GM12892 (cell line): ENCODE results near the gene SEC22C. TPM values are rescaled to one million over a fixed set of nuclear protein-coding genes. Genes with fewer than 3 reads are reported as not detected.

Source experiments
- DNase-seq: peaks from one replicate; pipeline ENCODE4 v3.0.0; 2011; ENCODE audit not compliant: insufficient read length
- FAIRE-seq: peaks from 2 replicates; lab custom pipeline; 2011; peaks lifted over from hg19 to GRCh38; lab: Jason Lieb, UNC
- POLR2A ChIP-seq: IDR thresholded peaks from 2 replicates; pipeline ENCODE4 v1.6.1; 2011; ENCODE audit warnings: low read depth, low read length, control low read depth
- POLR2AphosphoS5 ChIP-seq: IDR thresholded peaks from 2 replicates; pipeline ENCODE4 v1.6.1; 2011; ENCODE audit warnings: low read depth, low read length, control low read depth
- TAF1 ChIP-seq: IDR thresholded peaks from 2 replicates; pipeline ENCODE4 v1.6.1; 2011; ENCODE audit warnings: low read depth, mild to moderate bottlenecking, control low read depth, low read length, borderline replicate concordance
- polyA plus RNA-seq: library from polyadenylated mRNA; unstranded; fragments of >200 nt; gene quantifications from one replicate; pipeline ENCODE4 v1.2.1, GENCODE V29; 2012; ENCODE audit warnings: missing spikeins, inconsistent platforms; ENCODE audit not compliant: missing spikeins

Gene SEC22C, protein sequence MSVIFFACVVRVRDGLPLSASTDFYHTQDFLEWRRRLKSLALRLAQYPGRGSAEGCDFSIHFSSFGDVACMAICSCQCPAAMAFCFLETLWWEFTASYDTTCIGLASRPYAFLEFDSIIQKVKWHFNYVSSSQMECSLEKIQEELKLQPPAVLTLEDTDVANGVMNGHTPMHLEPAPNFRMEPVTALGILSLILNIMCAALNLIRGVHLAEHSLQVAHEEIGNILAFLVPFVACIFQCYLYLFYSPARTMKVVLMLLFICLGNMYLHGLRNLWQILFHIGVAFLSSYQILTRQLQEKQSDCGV
- polyA plus RNA-seq, result 24.6 TPM

DNA sequence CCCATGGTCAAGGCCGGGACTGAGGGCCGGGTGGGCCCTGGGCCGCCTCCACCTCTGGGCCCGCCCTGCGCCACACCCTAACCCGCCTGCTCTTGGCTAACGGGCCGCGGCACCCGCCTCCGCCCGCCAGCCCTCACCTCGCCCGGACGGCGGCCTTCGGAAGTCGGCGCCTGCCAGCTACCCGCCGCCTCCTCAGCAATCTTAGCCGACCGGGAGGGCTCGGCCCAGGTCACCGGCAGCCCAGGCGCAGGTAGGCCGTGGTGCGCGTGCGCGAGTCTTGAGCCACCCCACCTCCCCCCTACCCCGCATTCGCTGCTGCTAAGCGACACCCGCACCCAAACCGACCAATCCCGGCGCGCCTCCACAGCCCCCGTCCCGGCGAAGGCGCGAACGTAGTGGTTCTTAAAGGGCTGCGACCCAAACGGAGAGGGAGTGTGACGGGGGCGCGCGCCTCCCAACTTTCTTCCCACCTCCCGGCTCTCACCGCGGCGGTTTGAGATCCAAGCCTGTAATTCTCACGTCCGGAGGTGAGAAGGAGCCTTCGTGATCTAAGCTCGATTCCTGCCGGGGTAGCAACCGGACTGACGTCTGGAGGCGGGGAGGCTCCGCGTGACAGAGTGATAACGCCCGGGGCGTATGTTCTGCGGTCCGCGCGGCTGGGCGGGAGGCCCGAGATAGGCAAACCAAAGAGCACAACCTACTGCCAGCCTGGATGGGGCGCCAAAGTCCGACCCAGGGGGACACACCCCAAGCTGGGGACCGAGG lies at the start of gene SEC22C:
SEC22C (minus strand) TSS at position 259 of the 765 bp plus-strand sequence. CDS start 12,921 bp downstream, outside the sequence.
- FAIRE-seq, result peak; percentile 98
- peak; percentile 79 for TF ChIP-seq POLR2A
- TF ChIP-seq TAF1, result 0 out of 2 replicates have a peak, but pooled peaks have one; percentile 29
- peak; percentile 77 for TF ChIP-seq POLR2AphosphoS5
- peak; percentile 99 for DNase-seq

DNA sequence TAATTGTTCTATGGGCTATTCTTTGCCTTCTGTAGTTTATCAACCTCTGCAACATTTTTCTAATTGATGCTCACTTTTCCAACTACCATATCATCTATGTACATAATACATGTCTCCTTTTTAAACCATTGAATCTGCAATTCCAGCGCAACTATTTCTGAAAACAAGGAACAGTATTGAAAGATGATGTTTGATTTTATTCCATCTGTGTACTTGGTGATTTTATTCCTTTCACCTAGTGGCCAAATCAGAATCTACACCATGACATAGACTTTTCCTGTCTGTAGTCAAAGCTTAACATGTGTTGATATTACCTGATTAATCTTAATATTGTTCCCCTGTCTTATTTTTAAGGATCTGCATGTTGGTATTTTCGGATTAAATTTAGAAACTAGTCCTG lies 31.7 kb upstream of the SEC22C start:
- DNase-seq (no peak), FAIRE-seq (no peak)
- TF ChIP-seq POLR2A (no peak), POLR2AphosphoS5 (no peak), TAF1 (no peak)

DNA sequence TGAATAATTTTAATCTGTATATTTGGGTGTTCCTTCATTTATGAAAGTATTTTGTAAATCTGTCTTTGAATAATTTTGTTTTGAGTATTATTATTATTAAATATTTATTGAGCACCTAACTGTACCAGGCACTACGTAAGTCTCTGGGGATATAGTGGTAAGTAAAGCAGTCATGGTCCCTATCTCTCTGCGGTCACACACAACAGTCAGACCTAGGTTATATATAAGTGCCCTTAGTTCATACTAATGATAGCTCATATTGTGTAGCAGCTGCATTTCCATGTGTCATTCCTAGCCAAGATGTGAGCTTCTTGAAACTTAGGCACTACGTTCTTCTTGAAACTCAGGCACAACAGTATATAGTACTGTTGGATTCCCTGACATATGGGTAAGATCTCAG lies 31.2 kb upstream of the SEC22C start:
- FAIRE-seq (peak; percentile 21), DNase-seq (no peak)
- TF ChIP-seq TAF1 (no peak), POLR2A (no peak), POLR2AphosphoS5 (no peak)

DNA sequence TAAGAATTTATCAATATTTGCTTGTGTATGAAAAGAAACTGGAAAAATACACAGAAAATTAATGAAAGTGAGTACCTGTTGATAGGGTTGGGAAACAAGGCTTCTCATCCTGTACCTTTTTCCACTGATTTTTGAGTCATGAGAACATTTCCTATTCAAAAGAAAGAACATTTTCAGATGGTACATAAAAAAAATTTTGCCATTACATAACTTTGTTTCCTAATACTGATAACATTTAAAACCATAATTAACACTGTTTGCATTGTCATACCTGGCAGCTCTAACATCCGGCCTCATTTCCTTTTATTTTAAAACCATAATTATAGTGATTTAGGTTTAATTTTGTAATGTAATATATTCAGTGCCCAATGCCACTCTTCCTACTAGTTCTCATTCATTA lies 30.4 kb upstream of the SEC22C start:
- TF ChIP-seq TAF1 (no peak), POLR2AphosphoS5 (no peak), POLR2A (no peak)
- FAIRE-seq, result no peak
- DNase-seq, result no peak

DNA sequence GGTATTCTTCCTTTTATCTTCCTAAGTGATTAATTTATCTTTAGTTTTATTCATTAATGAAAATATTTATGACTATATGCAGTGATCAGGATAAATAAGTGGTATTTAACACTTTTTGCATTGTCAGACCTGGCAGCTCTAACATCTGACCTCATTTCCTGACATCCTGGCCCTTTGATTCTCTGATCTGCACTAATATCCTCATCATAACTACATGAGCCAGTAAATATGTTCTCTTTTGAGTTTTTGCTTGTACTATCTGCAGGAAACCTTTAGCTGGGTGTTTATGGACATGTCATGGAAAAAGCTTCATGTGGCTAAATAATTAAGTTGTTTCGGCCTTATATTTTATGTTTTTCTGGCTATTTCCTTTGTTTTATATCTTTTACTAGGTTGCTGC lies 29.2 kb upstream of the SEC22C start:
- DNase-seq (no peak), FAIRE-seq (no peak)
- TF ChIP-seq TAF1, result no peak
- no peak for TF ChIP-seq POLR2AphosphoS5
- no peak for TF ChIP-seq POLR2A

DNA sequence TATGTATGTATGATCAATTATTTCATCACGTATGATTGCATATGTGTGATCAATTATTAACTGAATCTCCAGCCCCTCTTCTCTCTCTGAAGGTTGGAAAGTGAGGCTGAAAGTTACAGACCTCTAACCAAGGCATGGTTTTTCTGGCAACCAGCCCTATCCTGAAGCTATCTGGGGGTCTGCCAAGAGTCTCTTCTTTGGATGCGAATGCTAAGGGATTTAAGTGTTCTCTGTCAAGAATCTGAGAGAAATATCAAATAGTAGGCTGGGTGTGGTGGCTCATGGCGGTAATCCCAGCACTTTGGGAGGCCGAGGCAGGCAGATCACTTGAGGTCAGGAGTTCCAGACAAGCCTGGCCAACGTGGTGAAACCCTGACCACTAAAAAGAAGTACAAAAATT lies 26.8 kb upstream of the SEC22C start:
- FAIRE-seq (no peak), DNase-seq (no peak)
- TF ChIP-seq POLR2AphosphoS5 (no peak), POLR2A (no peak), TAF1 (no peak)

DNA sequence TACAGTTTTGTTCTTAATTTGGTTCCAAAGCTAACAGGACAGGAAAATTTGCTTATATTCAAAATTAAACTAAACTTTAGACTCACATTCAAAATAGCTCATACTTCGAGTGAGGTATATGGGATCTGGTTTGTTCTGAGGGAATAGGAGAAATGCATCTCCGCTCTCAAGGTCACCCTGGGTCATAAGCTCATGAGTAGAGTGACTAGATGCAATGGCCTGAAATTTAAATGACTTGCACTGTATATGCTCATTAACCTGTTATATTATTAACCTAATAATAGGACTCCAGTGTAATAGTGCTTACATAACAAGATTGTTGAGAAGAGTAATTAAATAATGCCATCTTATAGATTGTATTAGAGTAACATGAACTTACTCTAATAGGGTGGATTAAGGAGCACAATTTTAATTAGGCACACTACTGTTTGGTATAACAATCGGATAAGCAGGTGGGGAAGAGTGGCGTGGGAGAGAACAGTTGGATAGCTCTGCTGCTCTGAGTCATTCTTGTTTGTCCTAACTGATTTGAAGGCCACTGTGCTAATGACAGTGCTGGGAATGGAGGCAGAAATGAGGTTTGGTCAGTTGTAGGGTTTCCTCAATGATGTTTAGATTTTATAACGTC lies 23.9 kb upstream of the SEC22C start:
- no peak for TF ChIP-seq POLR2AphosphoS5
- no peak for TF ChIP-seq TAF1
- TF ChIP-seq POLR2A, result no peak
- FAIRE-seq, result no peak
- DNase-seq, result no peak

DNA sequence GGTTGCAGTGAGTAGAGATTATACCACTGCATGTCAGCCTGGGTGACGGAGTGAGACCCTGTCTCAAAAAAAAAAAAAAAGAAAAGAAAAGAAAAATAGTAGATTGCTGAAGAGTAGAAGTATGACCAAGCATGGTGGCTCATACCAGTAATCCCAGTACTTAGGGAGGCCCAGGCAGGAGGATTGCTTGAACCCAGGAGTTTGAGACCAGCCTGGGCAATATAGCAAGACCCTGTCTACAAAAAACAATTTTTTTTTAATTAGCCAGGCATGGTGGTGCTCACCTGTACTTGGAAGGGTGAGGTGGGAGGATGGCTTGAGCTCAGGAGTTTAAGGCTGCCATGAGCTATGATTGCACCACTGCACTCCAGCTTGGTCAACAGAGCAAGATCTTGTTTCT lies 21.2 kb upstream of the SEC22C start:
- FAIRE-seq (no peak), DNase-seq (no peak)
- TF ChIP-seq POLR2AphosphoS5 (no peak), POLR2A (no peak)

DNA sequence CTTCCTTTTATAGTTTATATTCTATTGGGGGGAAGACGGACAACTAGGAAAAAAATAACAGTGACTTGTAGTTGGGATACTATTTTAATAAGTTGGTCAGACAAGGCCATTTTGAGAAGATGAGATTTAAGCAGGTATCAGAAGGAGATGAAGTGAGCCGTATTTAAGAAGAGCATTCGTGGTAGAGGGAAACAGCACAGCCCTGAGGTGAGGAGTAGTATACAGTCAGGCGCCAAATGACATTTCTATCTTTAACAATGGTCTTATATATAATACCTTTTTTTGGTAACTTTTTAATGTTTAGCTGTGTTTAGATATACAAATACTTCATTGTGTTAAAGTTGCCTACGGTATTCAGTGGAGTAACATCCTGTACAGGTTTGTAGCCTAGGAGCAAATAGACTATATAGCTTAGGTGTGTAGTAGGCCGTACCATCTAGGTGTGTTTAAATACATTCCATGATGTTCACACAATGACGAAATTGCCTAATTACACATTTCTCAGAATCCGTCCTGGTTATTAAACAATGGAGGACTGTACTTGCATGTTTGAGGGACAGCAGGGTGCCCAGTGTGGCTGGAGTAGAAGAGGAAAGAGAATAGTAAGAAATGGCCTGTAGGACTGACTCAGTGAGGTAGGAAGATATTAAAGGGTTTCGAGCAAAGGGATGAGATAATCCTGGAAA lies 20.3 kb upstream of the SEC22C start:
- TF ChIP-seq TAF1 (no peak), POLR2AphosphoS5 (no peak), POLR2A (no peak)
- no peak for DNase-seq
- peak; percentile 36 for FAIRE-seq

DNA sequence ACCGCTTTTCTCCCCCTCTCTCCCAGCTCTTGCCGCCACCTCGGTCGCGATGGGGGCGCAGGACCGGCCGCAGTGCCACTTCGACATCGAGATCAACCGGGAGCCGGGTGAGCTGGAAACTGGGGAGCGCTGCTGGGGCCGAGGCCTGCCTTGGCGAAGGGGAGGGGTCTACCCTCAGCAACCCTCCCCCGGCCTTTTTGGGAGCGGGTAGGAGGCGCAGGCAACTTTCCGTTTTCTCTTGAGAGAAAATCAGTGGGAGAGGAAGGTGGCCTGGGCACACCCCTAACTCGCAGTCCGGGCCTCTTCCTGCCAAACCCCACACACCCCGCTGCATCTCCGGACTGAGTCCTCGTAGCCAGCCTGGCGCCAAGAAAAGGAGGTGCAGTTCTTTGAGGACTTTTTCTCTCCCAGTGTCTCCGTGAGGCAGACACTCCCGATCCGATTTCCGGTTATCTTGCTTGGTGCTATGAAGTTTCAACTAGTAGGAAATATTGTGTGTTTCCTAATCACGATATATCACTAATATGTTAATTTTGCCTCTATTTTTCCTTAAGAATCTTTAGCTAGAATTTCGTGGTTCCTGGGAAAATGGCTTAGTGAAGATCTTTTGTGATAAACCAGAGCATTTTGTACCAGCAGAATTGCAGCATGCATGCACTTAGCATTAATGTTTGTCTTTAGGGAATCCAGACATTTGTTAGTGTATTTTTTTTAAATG lies 19.4 kb upstream of the SEC22C start:
- TF ChIP-seq POLR2AphosphoS5 (no peak), TAF1 (no peak), POLR2A (no peak)
- peak; percentile 62 for FAIRE-seq

More for the DNA sequence above, 19.4 kb upstream of the SEC22C start:
- no peak for DNase-seq
